HG03159 (cell line): ENCODE results near the gene KCTD3.

Source experiments
- ATAC-seq: cut with Tn5 transposase; IDR thresholded peaks from one replicate; pipeline ENCODE4 v1.9.1; 2021; ENCODE audit warnings: mild to moderate bottlenecking, moderate library complexity; ENCODE audit not compliant: unreplicated experiment

The KCTD3 gene

GRCh38 chr1:215650446-215651149 lies 83.5 kb downstream of the KCTD3 start:
- ATAC-seq, result no peak

DNA sequence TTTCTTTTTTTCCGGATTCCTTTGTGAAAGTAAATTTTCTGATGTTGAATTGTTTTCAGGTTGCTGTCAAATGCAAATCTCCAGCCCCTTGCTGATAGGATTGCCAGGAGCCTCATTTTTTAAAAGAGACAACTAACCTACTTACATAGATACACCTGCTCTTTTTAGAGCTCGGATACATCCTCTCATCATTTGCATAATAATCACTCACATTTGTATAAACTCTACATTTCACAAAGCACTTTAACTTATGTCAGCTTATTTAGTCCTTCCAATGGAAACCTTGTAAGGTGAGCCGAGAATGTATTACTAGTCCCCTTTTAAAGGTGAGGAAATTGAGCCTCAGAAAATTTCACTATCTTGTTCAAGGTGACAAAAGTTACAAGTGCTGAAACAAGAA lies 84.8 kb downstream of the KCTD3 start:
- ATAC-seq, result no peak

- ATAC-seq, result no peak
Observed at GRCh38 chr1:215652371-215652770, 85.3 kb downstream of the KCTD3 start.

GRCh38 chr1:215657047-215657446 lies 89.9 kb downstream of the KCTD3 start:
- no peak for ATAC-seq

GRCh38 chr1:215660259-215660658 lies 93.2 kb downstream of the KCTD3 start:
- no peak for ATAC-seq

- ATAC-seq, result no peak
Observed at GRCh38 chr1:215661033-215661432, 93.9 kb downstream of the KCTD3 start.

DNA sequence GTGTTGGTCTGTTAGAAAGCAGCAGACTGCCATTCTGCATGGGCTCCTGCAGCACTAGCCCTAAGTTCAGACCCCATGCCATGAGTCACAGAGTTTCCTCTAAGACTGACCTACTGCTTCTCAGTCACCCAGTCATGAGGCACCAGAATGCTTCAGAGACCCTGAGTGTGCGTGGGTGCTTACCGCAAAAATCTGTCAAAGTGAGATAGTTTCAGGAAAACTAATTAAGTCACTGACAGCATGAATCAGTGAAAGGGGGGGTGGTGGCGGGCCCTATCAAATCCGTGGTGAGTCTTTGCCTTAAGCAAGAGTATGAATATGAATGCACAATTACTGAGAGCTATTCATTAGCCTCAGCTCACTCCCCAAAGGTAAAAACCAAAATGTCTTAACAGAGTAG lies 98.1 kb downstream of the KCTD3 start:
- no peak for ATAC-seq

DNA sequence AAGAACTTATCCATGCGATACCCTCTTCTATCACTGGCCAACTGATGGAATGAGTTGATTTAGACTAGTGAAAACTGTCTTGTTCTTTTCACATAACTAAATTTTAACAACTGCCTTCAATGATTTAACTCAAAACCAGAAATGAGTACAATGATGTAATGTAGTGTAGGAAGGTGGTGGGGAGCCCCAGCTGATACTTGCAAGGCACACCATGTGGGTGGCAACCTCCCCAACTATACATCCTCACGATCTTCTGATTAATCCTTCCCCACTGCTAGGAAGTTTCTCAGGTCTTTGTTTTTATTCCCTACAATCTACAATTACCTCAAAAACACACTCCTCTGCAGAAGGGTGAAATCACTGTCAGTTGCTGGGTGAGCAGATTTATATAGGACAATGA lies 100.7 kb downstream of the KCTD3 start:
- no peak for ATAC-seq

DNA sequence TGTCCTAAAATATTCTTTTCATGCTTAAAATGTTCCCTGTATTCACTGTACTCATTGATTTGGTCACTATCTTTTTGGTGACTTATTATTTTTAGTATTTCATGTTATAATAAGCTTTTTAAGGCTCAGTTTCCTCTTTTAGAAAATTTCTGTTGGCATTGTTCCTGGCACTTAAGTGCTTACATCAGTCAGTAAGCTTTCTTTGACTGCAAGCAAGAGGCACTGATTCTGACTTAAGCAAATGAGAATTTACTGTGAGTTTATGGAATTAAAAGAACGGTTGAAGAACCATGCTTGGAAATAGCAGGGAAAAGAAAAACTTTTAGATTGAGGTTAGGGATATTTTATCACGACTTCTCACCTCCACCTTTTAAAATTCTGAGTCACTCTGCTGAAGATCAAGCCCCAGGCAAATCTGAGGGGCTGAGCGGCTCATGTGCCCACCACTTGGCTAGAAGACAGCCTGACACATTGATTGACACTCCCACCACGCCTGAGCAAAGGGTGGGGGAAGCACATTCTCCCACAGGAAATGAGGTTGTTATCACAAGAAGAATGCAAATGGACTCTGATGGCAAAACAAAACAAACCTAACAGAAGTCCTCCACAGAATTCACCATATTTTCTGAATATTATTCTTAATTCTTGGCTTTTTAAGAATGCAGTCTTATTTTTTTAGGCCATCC lies 102.8 kb downstream of the KCTD3 start:
- ATAC-seq, result no peak
